NCI-H187 (cell line): ENCODE data around the gene STPG3.

Source experiments
- DNase-seq, 2 experiments: peaks; one replicate each; lab custom pipeline; 2025; lab: John Stamatoyannopoulos, UW

Gene STPG3

DNA sequence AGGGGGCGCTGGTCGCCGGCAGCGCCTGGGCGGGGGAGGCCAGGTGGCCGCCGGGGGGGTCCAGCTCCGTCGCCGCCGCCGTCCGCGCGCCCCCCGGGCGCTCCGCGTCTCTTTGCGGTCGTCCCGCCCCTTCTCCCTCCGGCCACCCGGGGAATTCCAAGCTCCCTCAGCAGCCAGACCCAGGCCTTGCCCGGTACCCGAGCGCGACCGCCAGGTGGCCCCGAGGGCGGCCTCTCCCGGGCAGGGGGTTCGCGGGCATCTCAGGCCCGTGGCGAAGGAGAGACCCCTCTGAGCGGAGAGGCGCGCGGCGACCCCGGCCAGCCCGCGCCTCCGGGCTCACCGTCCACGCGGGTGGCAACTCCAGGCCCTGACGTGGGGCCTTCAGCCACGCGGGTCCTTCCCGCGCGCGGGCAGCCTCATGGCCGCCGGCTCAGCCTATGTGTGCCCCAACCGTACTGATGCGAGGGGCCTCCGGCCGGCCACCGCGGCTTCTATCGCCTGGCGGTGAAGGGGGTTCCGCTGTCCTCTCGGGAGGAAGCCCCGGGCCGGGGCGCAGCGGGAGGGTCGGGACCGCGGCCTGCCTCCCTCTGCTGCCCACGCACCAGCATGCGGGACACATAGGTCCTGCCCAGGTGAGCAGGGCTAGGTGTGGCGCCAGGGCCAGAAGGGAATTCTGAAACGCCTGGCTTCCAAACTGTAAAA is 51.5 kb downstream of the STPG3 start:
- DNase-seq: no peak
